GM12801 (cell line): ENCODE results near the gene SMC1B.

Experiments used
- TF ChIP-seq, protein P1 (sequence below): IDR thresholded peaks from one replicate; pipeline ENCODE4 v1.5.1; 2011; ENCODE audit warnings: control low read depth; ENCODE audit not compliant: insufficient read length; ENCODE audit errors: extremely low read depth

Gene SMC1B

GRCh38 chr22:45426387-45426786 is 13.0 kb upstream of the SMC1B start:
- TF ChIP-seq, protein P1, sequence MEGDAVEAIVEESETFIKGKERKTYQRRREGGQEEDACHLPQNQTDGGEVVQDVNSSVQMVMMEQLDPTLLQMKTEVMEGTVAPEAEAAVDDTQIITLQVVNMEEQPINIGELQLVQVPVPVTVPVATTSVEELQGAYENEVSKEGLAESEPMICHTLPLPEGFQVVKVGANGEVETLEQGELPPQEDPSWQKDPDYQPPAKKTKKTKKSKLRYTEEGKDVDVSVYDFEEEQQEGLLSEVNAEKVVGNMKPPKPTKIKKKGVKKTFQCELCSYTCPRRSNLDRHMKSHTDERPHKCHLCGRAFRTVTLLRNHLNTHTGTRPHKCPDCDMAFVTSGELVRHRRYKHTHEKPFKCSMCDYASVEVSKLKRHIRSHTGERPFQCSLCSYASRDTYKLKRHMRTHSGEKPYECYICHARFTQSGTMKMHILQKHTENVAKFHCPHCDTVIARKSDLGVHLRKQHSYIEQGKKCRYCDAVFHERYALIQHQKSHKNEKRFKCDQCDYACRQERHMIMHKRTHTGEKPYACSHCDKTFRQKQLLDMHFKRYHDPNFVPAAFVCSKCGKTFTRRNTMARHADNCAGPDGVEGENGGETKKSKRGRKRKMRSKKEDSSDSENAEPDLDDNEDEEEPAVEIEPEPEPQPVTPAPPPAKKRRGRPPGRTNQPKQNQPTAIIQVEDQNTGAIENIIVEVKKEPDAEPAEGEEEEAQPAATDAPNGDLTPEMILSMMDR = no peak

GRCh38 chr22:45425531-45426265 is 12.3 kb upstream of the SMC1B start:
- TF ChIP-seq, protein P1 = no peak

GRCh38 chr22:45425101-45425500 is 11.7 kb upstream of the SMC1B start:
- TF ChIP-seq, protein P1 = no peak

DNA sequence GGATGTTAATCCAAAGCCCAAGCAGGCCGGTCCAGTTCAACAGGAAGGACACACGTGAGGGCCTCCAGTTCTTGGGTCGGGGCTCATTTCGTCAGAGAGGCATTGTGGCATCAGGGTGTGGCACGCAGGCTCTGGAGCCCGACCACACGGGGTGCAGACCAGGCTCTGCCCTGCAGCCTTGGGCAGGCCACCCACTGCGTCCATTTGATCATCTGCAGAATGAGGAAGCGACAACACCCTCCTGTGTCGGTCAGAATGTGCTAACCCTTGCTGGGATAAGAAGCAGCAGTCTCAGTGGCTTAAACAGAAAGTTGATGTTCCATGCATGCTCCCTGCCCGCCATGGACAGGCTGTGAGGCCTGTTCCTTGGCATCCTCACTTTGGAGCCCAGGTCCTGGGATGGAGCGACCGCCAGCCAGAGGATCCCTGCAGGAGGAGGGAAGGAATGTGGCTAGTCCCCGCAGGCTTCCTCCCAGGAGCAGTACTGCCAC is 10.9 kb upstream of the SMC1B start:
- TF ChIP-seq, protein P1 = no peak

DNA sequence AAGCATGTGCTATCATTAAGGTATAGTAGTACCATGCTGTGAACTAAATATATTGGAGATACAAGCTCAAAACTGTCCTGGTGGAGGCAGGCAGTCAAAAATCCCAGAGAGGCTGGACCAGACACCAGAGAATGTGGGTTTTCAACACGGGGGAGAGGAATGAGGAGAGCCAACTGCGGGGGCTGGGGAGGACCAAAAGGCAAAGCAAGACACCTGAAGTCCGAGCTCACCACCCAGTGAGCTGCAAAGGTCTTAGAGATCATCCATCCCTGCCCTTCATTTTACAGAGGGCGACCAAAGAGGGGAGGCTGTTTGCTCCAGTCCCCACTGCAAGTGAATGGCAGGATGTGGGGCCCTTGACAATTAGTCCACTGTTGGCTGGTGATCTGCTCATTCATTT is 10.1 kb upstream of the SMC1B start:
- TF ChIP-seq, protein P1 = no peak

- TF ChIP-seq, protein P1 = no peak
Measured at GRCh38 chr22:45422237-45422983, 9.0 kb upstream of the SMC1B start.

DNA sequence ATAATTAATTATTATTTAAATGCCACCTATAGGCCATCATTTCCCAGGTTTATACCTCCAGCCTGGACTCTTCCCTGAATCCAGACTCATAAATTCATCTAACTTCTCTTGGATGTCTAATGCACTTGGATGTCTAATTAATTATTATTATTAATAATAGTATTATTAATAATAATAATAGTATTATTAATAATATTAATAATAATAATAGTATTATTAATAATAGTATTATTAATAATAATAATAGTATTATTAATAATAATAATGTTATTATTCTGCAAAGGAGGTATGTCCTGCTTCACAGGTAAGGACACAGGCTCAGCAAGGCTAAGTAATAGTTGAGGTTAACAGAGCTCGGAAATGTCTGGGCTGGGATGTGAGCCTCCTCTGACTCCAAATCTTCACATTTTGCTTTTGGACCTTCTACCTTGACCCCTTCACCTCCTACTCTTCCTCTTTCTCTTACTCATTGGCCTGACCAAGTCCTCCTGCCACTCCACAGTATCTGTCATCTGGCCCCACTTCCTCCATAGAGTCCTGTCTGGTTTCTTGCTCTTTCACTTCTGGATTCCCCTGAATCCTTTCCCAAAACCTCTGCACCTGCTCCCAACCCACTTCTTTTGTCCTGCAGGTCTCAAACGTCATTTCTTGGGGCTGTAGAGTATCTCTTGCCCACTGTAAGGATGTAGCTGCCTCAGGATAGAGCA is 8.1 kb upstream of the SMC1B start:
- TF ChIP-seq, protein P1 = no peak
